Retina (tissue), 1 donor: Measurements from ENCODE around the gene FRRS1.

ENCODE experiments used
- DNase-seq: peaks from one replicate; pipeline ENCODE4 v3.0.0-alpha.2; 2016

Gene FRRS1

DNA sequence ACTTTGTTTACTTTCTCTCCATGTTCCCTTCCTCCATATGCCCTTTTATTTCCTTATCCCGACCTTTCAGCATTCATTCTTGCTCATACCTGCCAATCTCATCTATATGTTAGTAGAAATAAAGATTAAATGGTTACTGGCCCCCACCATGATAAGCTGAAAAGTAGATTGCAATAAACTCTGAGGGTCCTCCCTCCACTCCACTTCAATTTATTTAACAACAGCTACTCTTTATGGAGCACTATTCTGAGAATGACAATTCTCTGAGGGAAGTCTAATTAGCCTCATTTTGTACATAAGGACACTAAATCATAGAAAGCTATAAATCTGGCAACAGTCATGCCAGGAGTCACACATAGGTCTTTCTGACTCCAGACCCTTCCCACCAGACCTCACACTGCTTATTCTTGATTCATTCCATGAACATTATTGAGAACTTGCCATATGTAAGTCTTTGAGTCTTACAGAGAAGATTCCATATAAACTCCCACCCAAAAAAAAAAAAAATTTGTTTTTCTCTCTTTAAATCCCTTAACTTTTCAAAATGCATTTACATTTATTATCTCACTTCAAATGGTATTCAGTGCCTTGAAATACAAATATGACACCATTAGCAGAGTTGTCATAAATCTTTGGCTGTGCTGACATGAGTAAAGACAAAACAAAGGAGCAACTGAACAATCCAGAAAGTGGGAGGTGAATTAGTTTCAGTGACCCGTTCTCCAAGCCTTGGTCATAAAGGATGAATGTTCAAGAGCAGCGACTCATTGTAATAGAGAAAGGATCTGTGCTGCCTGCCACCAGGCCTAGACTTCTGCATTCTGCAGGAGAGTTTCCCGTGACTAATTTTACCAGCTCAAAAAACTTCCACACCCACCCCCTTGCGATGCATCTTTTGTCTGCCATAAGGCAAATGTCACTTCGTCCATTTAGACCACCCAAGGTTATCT lies 92.0 kb downstream of the FRRS1 start:
- no peak for DNase-seq

GRCh38 chr1:99673315-99673714 lies 93.1 kb downstream of the FRRS1 start:
- DNase-seq: no peak

DNA sequence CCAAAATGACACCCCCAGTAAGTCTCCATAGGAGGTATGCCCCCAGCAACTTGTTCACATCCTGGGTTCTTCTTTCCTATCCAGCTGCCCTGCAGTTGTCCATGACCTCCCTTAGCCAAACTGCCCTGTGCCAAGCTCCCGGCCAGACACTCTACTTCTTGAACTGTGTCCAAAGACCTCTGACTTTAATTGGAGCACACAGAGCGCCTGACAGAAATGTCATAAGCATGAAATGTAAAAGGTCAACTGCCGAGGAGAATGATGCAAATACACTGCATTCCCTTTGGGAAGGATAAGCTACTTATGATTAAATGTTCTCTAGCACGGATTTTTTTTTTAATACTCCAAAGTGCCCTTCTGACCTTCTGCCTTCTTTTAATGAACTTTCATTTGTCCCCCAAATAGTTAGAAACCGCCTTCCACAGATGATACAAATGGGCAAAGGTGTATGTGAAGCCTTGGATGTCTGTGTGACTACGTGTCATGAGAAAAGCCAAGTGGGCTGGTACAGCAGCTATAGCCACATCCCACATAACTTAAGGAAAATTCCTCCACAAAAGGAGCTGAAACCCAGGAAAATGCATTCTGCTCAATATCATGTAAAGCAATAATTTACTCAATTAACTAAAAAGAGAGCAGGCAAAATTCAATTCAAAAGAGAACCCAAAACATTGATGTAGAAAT lies 93.8 kb downstream of the FRRS1 start:
- DNase-seq: no peak

- DNase-seq: no peak
These were observed 94.4 kb downstream of the FRRS1 start for GRCh38 chr1:99672038-99672437.

- DNase-seq: no peak
These were observed 95.9 kb downstream of the FRRS1 start for GRCh38 chr1:99670583-99670982.

DNA sequence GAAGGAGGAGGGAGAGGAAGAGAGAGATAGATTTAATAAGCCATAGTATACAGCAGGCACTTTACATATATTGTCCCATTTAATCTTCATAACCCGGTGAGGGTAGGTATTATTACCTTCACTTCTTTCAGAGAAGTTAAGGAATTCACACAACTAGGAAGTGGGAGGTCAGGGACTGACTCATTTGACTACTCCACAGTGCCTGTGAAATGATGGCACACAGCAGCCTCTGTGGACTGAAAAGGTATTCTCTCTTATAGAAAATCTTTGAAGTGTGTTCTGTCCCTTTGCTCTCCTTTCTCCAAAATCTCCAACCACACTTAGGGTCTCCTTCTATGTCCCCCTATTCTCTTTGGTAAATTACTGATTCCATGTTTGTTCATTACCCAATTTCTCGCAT lies 96.6 kb downstream of the FRRS1 start:
- DNase-seq: no peak

DNA sequence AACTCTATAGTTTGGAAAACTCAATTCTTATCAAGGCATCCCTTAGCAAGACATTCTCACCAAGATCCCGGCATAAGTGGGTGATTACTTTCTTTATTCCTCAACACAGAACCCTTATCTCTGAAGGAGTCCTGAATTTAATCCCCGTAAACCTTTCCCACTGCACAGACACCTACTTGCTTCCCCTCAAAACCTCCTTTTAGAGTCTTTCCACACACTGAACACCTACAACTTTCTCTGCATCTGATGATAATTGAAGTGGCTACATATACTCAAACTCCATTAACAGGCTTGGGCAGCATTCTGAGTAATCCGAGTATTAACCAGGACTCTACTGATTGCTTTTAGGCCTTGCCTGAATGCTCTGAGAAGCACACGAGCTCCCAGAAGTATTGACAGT lies 97.1 kb downstream of the FRRS1 start:
- DNase-seq: no peak

- DNase-seq: no peak
These were observed 101.2 kb downstream of the FRRS1 start for GRCh38 chr1:99665212-99665611.

DNA sequence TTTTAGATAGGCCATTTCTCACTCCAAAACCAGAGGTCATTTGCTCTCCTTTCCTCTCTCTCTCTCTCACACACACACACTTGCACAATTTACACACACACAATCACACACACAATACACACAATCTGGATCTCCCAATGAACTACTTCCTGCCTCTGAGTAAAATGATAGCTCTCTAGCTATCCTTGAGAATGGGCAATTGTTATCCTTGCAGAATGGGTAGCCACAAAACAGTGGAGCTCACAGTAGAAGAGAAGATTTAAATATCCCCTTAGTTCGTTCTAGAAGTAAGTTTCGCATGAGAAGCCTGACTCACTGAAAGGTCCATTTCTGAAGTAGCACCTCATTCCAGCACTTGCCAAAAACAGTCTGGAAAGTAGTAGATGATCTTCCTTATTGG lies 102.9 kb downstream of the FRRS1 start:
- DNase-seq: no peak

DNA sequence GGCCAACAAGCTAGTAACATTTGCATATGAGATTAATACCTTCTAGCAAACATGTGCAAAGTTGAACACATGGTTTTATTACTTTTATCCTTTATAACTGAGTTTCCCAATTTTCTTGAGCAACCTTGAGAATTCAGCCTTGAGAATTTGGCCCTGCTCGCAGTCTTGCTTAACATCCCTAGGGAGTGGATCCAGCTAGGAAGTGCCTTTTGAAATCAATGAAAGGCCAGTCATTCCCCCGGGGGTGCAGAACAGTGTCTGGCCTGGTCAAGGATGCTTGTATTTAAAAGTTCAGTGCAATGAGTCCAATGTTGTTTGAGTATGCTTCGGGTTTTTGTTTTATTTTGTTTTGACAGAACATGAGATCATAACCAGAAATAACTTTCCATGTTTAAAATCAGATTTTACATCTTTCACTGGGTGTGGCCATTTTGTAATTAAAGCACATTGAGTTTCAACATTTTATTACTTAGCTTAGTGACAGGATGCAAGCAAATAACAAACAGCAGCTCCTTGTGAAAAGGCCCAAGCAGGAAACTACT lies 103.8 kb downstream of the FRRS1 start:
- no peak for DNase-seq

GRCh38 chr1:99661780-99662179 lies 104.7 kb downstream of the FRRS1 start:
- DNase-seq: no peak

- no peak for DNase-seq
These were observed 105.9 kb downstream of the FRRS1 start for GRCh38 chr1:99660496-99660895.

DNA sequence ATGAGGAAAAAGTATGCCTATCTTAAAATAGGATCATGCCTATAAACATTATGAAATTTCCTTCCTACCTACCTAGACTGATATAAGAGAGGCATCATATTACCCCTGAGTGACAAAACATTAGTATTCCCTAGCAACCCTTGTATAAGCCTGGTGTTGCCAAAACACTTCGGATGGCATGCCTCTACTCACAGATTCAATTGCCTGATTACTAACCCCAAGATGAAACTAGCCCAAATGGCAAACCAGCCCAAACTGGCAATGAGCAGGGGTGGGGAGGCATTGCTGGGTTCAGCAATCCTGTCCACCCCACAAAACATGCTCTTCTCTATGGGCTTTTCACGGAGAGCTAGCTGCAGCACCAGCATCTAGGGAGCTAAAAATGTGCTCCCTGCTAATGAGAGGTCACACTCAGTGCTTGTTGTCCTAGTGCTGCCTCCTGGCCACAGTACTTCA lies 106.7 kb downstream of the FRRS1 start:
- no peak for DNase-seq
